GM21619 (cell line): ENCODE data around the gene DGCR2.
"Not testable (repeated sequence)": the region's sequence is repeated elsewhere in the genome, so short reads cannot be mapped to it uniquely, and the experiment has no call there.

ENCODE experiments used
- ATAC-seq: cut with Tn5 transposase; IDR thresholded peaks from one replicate; pipeline ENCODE4 v1.9.1; 2021; ENCODE audit not compliant: unreplicated experiment

The DGCR2 gene

GRCh38 chr22:19012308-19012986 is 109.8 kb downstream of the DGCR2 start:
- no peak for ATAC-seq

- ATAC-seq, result not testable (repeated sequence)
These were observed 110.6 kb downstream of the DGCR2 start for GRCh38 chr22:19011611-19012010.

GRCh38 chr22:19011075-19011474 is 111.1 kb downstream of the DGCR2 start:
- no peak for ATAC-seq

- no peak for ATAC-seq
These were observed 116.3 kb downstream of the DGCR2 start for GRCh38 chr22:19005905-19006304.

GRCh38 chr22:19004471-19004870 is 117.7 kb downstream of the DGCR2 start:
- ATAC-seq, result no peak

GRCh38 chr22:19003508-19003907 is 118.7 kb downstream of the DGCR2 start:
- ATAC-seq, result no peak

- no peak for ATAC-seq
These were observed 119.6 kb downstream of the DGCR2 start for GRCh38 chr22:19002684-19003038.

- ATAC-seq, result no peak
These were observed 121.0 kb downstream of the DGCR2 start for GRCh38 chr22:19001204-19001603.

- not testable (repeated sequence) for ATAC-seq
These were observed 122.1 kb downstream of the DGCR2 start for GRCh38 chr22:19000106-19000505.

- ATAC-seq, result no peak
These were observed 122.8 kb downstream of the DGCR2 start for GRCh38 chr22:18999416-18999815.

GRCh38 chr22:18999008-18999407 is 123.2 kb downstream of the DGCR2 start:
- no peak for ATAC-seq

- ATAC-seq, result no peak
These were observed 124.3 kb downstream of the DGCR2 start for GRCh38 chr22:18997925-18998315.

GRCh38 chr22:18997306-18997924 is 124.8 kb downstream of the DGCR2 start:
- no peak for ATAC-seq

GRCh38 chr22:18996376-18996900 is 125.8 kb downstream of the DGCR2 start:
- no peak for ATAC-seq

GRCh38 chr22:18995327-18995711 is 126.9 kb downstream of the DGCR2 start:
- no peak for ATAC-seq

- ATAC-seq, result no peak
These were observed 127.4 kb downstream of the DGCR2 start for GRCh38 chr22:18994701-18995326.

GRCh38 chr22:18994056-18994455 is 128.2 kb downstream of the DGCR2 start:
- ATAC-seq, result no peak

GRCh38 chr22:18992543-18993198 is 129.5 kb downstream of the DGCR2 start:
- no peak for ATAC-seq

GRCh38 chr22:18991821-18992442 is 130.3 kb downstream of the DGCR2 start:
- ATAC-seq, result no peak

- ATAC-seq, result no peak
These were observed 131.1 kb downstream of the DGCR2 start for GRCh38 chr22:18991138-18991432.

- ATAC-seq, result no peak
These were observed 131.7 kb downstream of the DGCR2 start for GRCh38 chr22:18990355-18991137.
